AG10803 (cell line): ENCODE results near the gene RGS7.
"Not testable (repeated sequence)": the region's sequence is repeated elsewhere in the genome, so short reads cannot be mapped to it uniquely, and the experiment has no call there.

Experiments used
- DNase-seq: peaks from one replicate; pipeline ENCODE4 v3.0.0; 2010; ENCODE audit warnings: low read depth
- H3K4me3 ChIP-seq: 2 replicates; pipeline ENCODE4 v1.5.1; 2011; ENCODE audit warnings: mild to moderate bottlenecking, low read length, control low read depth
- TF ChIP-seq, protein P1 (sequence below): conservative IDR thresholded peaks from 2 replicates; pipeline ENCODE4 v1.5.1; 2011; ENCODE audit warnings: mild to moderate bottlenecking, low read length, control low read depth, inconsistent platforms

Gene RGS7

DNA sequence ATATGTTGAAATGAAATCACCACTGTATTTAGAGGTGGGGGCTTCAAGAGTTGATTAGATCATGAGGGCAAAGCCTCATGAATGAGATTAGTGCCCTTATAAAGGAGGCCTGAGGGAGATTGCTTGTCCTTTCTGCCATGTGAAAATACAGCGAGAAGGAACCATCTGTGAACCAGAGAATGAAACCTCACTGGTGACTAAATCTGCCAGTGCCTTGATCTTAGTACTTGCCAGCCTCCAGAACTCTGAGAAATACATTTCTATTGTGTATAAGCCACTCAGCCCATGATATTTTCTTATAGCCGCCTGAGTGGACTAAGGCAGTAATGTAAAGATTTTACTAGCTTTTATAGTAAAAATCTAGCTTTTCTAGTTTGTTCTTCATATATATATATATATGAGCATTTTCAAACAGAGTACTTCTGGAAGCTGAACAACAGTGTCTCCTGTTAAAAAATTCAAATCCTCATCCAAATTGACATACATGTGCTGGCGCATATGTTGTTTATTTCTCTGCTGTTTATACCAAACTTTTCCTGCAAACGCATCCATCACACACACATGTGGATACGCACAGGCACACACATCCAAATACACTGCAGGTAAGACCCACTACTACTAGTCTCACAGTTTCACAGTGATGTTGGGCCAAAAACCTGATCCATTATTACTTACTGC lies 213.1 kb downstream of the RGS7 start:
- TF ChIP-seq, protein P1, sequence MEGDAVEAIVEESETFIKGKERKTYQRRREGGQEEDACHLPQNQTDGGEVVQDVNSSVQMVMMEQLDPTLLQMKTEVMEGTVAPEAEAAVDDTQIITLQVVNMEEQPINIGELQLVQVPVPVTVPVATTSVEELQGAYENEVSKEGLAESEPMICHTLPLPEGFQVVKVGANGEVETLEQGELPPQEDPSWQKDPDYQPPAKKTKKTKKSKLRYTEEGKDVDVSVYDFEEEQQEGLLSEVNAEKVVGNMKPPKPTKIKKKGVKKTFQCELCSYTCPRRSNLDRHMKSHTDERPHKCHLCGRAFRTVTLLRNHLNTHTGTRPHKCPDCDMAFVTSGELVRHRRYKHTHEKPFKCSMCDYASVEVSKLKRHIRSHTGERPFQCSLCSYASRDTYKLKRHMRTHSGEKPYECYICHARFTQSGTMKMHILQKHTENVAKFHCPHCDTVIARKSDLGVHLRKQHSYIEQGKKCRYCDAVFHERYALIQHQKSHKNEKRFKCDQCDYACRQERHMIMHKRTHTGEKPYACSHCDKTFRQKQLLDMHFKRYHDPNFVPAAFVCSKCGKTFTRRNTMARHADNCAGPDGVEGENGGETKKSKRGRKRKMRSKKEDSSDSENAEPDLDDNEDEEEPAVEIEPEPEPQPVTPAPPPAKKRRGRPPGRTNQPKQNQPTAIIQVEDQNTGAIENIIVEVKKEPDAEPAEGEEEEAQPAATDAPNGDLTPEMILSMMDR, result no peak
- DNase-seq, result no peak
- H3K4me3 ChIP-seq, result no peak overlapping the region

DNA sequence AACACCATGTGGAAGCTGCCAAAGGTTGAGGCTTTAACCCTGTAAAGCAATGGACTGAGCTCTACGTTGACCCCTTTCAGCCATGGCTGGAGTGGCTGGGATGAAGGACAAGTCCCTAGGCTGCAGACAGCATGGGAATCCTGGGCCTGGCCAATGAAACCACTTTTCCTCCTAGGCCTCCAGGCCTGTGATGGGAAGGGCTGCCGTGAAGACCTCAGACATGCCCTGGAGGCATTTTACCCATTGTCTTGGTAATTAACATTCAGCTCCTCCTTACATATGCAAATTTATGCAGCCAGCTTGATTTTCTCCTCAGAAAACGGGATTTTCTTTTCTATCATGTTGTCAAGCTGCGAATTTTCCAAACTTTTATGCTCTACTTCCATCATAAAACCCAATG lies 214.5 kb downstream of the RGS7 start:
- no peak overlapping the region for H3K4me3 ChIP-seq
- TF ChIP-seq, protein P1, result no peak
- no peak for DNase-seq

DNA sequence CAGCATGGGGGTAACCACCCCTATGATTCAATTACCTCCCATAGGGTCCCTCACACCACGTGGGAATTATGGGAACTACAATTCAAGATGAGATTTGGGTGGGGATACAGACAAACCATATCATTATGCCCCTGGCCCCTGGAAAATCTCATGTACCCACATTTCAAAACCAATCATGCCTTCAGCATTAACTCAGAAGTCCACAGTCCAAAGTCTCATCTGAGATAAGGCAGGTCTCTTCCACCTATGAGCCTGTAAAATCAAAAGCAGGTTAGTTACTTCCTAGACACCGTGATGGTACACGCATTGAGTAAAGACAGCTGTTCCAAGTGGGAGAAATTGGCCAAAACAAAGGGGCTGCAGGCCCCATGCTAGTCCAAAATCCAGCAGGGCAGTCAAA lies 215.4 kb downstream of the RGS7 start:
- H3K4me3 ChIP-seq, DNase-seq: not testable (repeated sequence)

DNA sequence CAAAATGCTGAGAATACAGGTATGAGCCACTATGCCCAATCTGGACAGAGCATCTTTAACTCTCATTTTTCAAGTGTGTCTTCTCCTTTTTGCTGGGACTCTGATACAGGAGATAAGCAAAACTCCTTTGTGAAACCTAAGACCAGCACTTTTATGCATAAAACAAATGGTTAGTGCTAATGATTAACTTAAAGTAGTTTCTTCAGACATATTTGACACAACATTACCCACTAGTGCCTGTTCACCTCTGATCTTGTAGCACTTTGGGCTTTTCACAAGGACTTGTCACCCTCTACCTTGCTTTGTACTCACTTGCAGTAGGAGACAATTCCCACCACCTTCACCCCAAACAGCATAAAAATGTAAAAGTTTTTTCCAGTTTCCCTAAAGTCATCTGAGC lies 216.3 kb downstream of the RGS7 start:
- TF ChIP-seq, protein P1, result no peak
- no peak overlapping the region for H3K4me3 ChIP-seq
- no peak for DNase-seq

DNA sequence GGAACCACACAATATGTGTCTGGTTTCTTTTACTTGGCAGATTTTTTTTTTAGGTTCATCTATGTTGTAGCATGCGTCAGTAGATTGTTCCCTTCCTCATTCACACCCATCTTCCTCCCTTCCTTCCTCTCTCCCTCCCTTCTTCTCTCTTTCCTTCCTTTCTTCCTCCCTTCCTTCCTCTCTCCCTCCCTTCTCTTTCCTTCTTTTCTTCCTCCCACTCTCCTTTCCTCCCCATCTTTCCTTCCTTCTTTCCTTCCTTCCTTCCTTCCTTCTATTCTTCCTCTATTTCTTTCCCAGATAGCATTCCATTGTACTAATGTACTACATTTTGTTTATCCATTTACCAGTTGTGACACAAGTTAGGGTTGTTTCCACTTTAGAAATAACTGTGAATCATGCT lies 218.0 kb downstream of the RGS7 start:
- TF ChIP-seq, protein P1, result no peak
- DNase-seq, result no peak
- no peak overlapping the region for H3K4me3 ChIP-seq

DNA sequence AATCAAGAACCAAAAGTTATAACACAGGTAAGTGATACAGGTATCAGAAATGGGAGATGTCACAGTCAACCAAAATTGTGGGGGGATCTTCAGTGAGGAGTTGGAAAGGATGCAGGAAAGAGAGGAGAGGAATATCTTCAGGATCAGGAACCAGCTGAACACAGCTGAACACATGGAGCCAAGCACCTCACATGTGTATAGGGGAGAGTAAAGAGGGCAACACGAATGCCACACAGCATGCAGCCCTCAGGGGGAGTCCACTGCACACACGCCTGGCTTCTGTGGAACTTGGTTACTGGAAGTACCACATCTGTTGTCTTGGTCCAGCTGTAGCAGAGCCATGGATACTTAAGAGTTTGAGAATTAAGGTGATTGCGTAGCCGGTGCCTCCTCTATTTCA lies 218.8 kb downstream of the RGS7 start:
- no peak for DNase-seq
- H3K4me3 ChIP-seq, result no peak overlapping the region
- TF ChIP-seq, protein P1, result no peak

DNA sequence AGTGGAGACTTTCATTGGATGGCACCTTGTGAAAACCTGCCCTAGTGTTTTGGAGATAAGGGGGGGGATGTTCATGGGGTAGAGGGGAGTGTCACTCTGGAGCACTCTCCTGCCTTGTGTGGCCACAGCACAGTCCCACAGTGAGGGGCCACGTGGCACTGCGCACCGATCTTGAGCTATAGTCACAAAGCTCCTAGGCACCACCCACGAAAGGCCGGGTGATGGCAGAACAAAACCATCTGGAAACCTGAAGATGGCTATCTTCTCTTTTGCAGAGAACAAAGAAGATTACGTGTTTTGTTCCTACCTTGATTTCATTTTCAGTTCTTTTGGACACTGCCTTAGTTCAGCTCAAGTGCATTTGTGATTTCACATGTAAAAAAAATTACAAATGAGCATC lies 220.6 kb downstream of the RGS7 start:
- H3K4me3 ChIP-seq, result no peak overlapping the region
- TF ChIP-seq, protein P1, result no peak
- DNase-seq, result no peak
